PC-9 (cell line): ENCODE measurements around the gene CMTM8. TPM values are rescaled to one million over a fixed set of nuclear protein-coding genes. Genes with fewer than 3 reads are reported as not detected.

ENCODE experiments used
- BruUV-seq: library from RNA; stranded (reverse); fragments of 400-500 nt; replicated peaks from 2 replicates; lab custom pipeline; 2021; lab: Mats Ljungman, UMichigan
- CTCF ChIA-PET: fragments of 300-600 bp; sonication (Branson Sonifier 250); formaldehyde crosslinking; loops from one replicate; lab custom pipeline; 2022; ENCODE audit warnings: antibody characterized with exemption; lab: Charles Lee
- POLR2A ChIA-PET: fragments of 300-600 bp; sonication (Branson Sonifier 250); formaldehyde crosslinking; loops from one replicate; lab custom pipeline; 2022; ENCODE audit warnings: antibody characterized with exemption; ENCODE audit not compliant: unreplicated experiment; lab: Charles Lee
- DNase-seq, 2 experiments: peaks; one replicate each; pipeline versions ENCODE4 v3.0.0 to v3.0.0-alpha.2; 2015 to 2022; ENCODE audit warnings: mixed read lengths in 1 of 2
- H2AFZ ChIP-seq: fragments of 200-600 bp; sonication (generic); 2 replicates; pipeline ENCODE4 v1.8.1; 2017; ENCODE audit warnings: antibody characterized with exemption
- H3F3A ChIP-seq: fragments of 200-600 bp; sonication (generic); 2 replicates; pipeline ENCODE4 v1.8.1; 2017; ENCODE audit warnings: antibody characterized with exemption, mild to moderate bottlenecking, low read depth; ENCODE audit not compliant: insufficient read depth
- H3K27ac ChIP-seq: fragments of 200-600 bp; sonication (generic); 2 replicates; pipeline ENCODE4 v1.6.1; 2016; ENCODE audit warnings: mixed run types
- H3K27me3 ChIP-seq: fragments of 200-600 bp; sonication (generic); 2 replicates; pipeline ENCODE4 v1.6.1; 2016; ENCODE audit warnings: low read depth, mixed run types; ENCODE audit not compliant: insufficient read depth
- H3K36me3 ChIP-seq: fragments of 200-600 bp; sonication (generic); 2 replicates; pipeline ENCODE4 v1.6.1; 2016; ENCODE audit warnings: low read depth, mixed run types
- H3K4me1 ChIP-seq: fragments of 200-600 bp; sonication (generic); replicated peaks from 2 replicates; pipeline ENCODE4 v1.6.1; 2016; ENCODE audit warnings: mixed run types; ENCODE audit not compliant: insufficient read depth
- H3K4me2 ChIP-seq: fragments of 200-600 bp; sonication (generic); 2 replicates; pipeline ENCODE4 v1.6.1; 2017; ENCODE audit warnings: mixed run types
- H3K4me3 ChIP-seq: fragments of 200-600 bp; sonication (generic); 2 replicates; pipeline ENCODE4 v1.6.1; 2016; ENCODE audit warnings: mixed run types
- H3K79me2 ChIP-seq: fragments of 200-600 bp; sonication (generic); 2 replicates; pipeline ENCODE4 v1.6.1; 2017; ENCODE audit warnings: low read depth, mixed run types
- H3K9me2 ChIP-seq: fragments of 200-600 bp; sonication (generic); 2 replicates; pipeline ENCODE4 v1.8.1; 2017; ENCODE audit warnings: mild to moderate bottlenecking; ENCODE audit not compliant: insufficient read depth
- H3K9me3 ChIP-seq: fragments of 200-600 bp; sonication (generic); 2 replicates; pipeline ENCODE4 v1.8.1; 2016; ENCODE audit warnings: low read depth; ENCODE audit not compliant: insufficient read depth
- H4K20me1 ChIP-seq: fragments of 200-600 bp; sonication (generic); 2 replicates; pipeline ENCODE4 v1.8.1; 2017; ENCODE audit not compliant: insufficient read depth
- EZH2 ChIP-seq: fragments of 200-600 bp; sonication (generic); IDR thresholded peaks from 2 replicates; pipeline ENCODE4 v1.8.0; 2017; ENCODE audit warnings: antibody characterized with exemption, low read depth
- intact Hi-C: fragments of 100-400 bp; cut with micrococcal nuclease; formaldehyde crosslinking; loops from one replicate; pipeline ENCODE4 v1.10.0; 2022; ENCODE audit not compliant: unreplicated experiment
- total RNA-seq: library from RNA; stranded (reverse); gene quantifications from 2 replicates; pipeline ENCODE4 v1.2.3, GENCODE V29; 2021
- TF ChIP-seq, protein P1 (sequence below): fragments of 200-600 bp; sonication (generic); conservative IDR thresholded peaks from 2 replicates; pipeline ENCODE4 v1.6.1; 2017; ENCODE audit warnings: mixed run types, antibody characterized with exemption, mild to moderate bottlenecking, moderate library complexity

Gene CMTM8
- total RNA-seq, 1 experiment from 2014 or later: 17.8 TPM

DNA sequence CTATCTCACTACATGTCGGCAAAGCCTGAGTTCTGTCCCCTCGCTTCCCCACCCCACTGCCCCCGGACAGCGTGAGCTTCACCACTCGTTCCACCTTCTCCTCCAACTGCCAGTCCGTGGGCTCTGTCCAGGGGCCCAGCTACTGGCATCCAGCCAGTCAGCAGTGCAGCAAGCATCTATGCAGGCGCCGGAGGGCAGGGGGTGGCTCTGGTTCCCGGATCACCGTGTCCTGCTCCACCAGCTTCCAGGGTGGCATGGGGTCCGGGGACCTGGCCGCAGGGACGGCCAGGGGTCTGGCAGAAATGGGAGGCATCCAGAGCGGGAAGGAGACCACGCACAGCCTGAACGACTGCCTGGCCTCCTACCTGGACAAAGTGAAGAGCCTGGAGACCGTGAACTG, 20.4 kb downstream of the CMTM8 start:
- no peak overlapping the region for H3K27ac ChIP-seq
- CTCF ChIA-PET: no interaction called here
- TF ChIP-seq, protein P1, sequence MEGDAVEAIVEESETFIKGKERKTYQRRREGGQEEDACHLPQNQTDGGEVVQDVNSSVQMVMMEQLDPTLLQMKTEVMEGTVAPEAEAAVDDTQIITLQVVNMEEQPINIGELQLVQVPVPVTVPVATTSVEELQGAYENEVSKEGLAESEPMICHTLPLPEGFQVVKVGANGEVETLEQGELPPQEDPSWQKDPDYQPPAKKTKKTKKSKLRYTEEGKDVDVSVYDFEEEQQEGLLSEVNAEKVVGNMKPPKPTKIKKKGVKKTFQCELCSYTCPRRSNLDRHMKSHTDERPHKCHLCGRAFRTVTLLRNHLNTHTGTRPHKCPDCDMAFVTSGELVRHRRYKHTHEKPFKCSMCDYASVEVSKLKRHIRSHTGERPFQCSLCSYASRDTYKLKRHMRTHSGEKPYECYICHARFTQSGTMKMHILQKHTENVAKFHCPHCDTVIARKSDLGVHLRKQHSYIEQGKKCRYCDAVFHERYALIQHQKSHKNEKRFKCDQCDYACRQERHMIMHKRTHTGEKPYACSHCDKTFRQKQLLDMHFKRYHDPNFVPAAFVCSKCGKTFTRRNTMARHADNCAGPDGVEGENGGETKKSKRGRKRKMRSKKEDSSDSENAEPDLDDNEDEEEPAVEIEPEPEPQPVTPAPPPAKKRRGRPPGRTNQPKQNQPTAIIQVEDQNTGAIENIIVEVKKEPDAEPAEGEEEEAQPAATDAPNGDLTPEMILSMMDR: no peak
- TF ChIP-seq EZH2: no peak
- H3K36me3 ChIP-seq: no peaks in the 10 kb centered on the region
- no peaks in the 10 kb centered on the region for H3F3A ChIP-seq
- H3K9me2 ChIP-seq: no peaks in the 10 kb centered on the region
- no peaks in the 10 kb centered on the region; the same call in 1 of the 2 replicates for H3K9me3 ChIP-seq
- no peaks in the 10 kb centered on the region for H3K4me1 ChIP-seq
- H3K27me3 ChIP-seq: no peaks in the 10 kb centered on the region
- DNase-seq: no peak
- H4K20me1 ChIP-seq: no peaks in the 10 kb centered on the region
- intact Hi-C loops: no loop called here
- POLR2A ChIA-PET: no interaction called here
- no peak overlapping the region for H2AFZ ChIP-seq
- H3K4me2 ChIP-seq: no peak overlapping the region
- H3K4me3 ChIP-seq: no peak overlapping the region
- 0 out of 2 replicates have a peak, but pooled peaks cover 3% of the 10 kb centered on the region for H3K79me2 ChIP-seq
- BruUV-seq: no TSS peak

DNA sequence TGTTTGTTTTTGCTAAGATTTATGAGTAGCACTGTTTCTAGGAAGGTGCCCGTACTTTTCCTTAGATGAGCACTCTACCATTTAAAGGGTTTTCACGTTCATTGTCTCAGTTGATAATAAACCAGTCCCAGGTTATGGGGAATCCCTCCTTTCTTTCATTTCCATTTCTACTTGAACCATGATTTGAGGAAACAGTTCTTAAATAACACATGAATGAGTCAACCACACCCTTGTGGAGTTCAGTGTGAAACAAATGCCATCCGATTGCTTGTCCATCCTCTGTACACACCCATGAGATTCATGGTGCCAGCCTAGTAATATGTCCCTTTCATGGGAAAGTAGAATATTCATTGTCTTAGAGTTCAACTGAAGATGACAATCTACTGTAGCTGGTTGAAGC, 23.1 kb downstream of the CMTM8 start:
- Histone ChIP-seq H3K27ac (no peak overlapping the region), H2AFZ (no peak overlapping the region), H3K9me2 (no peaks in the 10 kb centered on the region), H3K27me3 (no peaks in the 10 kb centered on the region), H3K36me3 (no peaks in the 10 kb centered on the region), H3K4me2 (no peak overlapping the region), H3F3A (no peaks in the 10 kb centered on the region), H4K20me1 (no peaks in the 10 kb centered on the region), H3K79me2 (0 out of 2 replicates have a peak, but pooled peaks cover 3% of the 10 kb centered on the region), H3K4me3 (no peak overlapping the region), H3K9me3 (no peaks in the 10 kb centered on the region), H3K4me1 (no peaks in the 10 kb centered on the region)
- CTCF ChIA-PET: no interaction called here
- no TSS peak for BruUV-seq
- no peak for TF ChIP-seq EZH2
- TF ChIP-seq, protein P1: no peak
- POLR2A ChIA-PET: no interaction called here
- intact Hi-C loops: no loop called here
- DNase-seq: no peak

DNA sequence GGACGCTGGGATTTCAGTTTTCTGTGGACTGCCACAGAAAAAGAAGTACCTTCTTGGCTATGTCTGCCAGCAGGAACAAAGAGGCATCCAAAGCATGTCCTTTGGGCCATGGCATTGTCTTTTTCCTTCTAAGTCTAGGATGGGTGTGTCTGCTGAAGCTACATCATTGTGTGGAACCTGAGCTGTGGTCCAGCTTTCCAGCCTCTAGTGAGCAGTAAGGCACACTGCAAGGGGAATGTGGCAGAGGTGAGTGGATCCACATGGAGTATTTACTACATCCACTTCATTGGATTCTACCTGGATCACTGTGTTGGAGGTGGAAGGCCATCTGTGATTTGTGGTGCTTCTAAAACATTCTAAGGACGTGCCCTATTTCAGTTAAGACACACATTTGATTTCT, 23.7 kb downstream of the CMTM8 start:
- no peaks in the 10 kb centered on the region for H3F3A ChIP-seq
- no peak overlapping the region for H3K4me3 ChIP-seq
- no peaks in the 10 kb centered on the region for H3K36me3 ChIP-seq
- H4K20me1 ChIP-seq: no peaks in the 10 kb centered on the region
- no peaks in the 10 kb centered on the region for H3K9me2 ChIP-seq
- no peaks in the 10 kb centered on the region for H3K9me3 ChIP-seq
- no peak overlapping the region for H3K4me2 ChIP-seq
- no peaks in the 10 kb centered on the region for H3K4me1 ChIP-seq
- intact Hi-C loops: no loop called here
- ChIA-PET CTCF (no interaction called here), POLR2A (no interaction called here)
- H3K79me2 ChIP-seq: 0 out of 2 replicates have a peak, but pooled peaks cover 3% of the 10 kb centered on the region
- TF ChIP-seq EZH2: no peak
- TF ChIP-seq, protein P1: no peak
- no peak overlapping the region for H3K27ac ChIP-seq
- no peaks in the 10 kb centered on the region for H3K27me3 ChIP-seq
- no peak overlapping the region for H2AFZ ChIP-seq
- no peak for DNase-seq
- no TSS peak for BruUV-seq
